ENCODE data around the gene ANKS3.

DNA sequence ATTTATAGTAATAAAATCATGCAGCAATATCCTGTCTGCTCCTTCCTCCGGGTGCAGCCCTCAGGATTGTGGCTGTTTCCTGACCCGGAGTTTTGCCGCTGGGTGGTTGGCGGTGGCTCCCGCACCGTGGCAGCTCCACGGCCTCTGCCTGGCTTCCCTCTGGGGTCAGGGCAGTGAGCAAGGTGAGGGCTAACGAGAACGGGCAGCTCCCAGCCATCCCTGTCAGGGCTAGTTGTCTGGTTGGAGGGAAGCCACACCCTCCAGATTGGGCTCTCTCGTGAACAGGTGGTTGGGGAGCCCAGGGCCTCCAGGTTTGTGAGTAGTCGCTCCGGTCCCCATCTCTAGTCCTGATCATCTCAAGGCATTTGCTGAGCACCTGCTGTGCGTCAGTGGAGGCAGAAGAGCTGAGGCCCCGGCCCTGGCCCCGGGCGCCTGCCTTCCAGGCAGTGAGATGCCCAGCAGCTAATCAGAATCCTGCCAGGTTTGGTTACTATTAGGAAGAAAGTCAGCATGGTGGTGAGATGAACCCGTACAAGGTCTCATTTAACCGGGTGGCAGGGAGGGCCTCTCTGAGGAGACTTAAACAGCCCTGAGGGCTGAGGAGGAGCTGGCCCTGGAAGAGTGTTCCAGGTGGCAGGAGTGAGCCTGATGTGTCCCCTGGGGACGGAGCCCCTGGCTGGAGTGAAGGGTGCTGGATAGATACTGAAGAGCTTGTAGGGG lies 43.0 kb downstream of the ANKS3 start:
- TF ChIP-seq, protein P1, sequence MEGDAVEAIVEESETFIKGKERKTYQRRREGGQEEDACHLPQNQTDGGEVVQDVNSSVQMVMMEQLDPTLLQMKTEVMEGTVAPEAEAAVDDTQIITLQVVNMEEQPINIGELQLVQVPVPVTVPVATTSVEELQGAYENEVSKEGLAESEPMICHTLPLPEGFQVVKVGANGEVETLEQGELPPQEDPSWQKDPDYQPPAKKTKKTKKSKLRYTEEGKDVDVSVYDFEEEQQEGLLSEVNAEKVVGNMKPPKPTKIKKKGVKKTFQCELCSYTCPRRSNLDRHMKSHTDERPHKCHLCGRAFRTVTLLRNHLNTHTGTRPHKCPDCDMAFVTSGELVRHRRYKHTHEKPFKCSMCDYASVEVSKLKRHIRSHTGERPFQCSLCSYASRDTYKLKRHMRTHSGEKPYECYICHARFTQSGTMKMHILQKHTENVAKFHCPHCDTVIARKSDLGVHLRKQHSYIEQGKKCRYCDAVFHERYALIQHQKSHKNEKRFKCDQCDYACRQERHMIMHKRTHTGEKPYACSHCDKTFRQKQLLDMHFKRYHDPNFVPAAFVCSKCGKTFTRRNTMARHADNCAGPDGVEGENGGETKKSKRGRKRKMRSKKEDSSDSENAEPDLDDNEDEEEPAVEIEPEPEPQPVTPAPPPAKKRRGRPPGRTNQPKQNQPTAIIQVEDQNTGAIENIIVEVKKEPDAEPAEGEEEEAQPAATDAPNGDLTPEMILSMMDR (conservative IDR thresholded peaks at IDR 0.05) = no peak
- TF ChIP-seq EZH2 (IDR thresholded peaks at IDR 0.05; ENCODE audit: low read depth) = no peak
